Cardiac fibroblast (primary cell): ENCODE measurements around the gene KCTD5.

ENCODE experiments used
- DNase-seq, 2 donors: peaks; one replicate each; pipeline versions ENCODE4 v3.0.0 to v3.0.0-alpha.2; 2010; ENCODE audit warnings: low read depth in 2 of 2
- H3K4me3 ChIP-seq, 2 donors: replicated peaks in 1 of 2; 1 replicate in 1 of 2; 2 replicates in 1 of 2; pipeline ENCODE4 v1.5.1; 2011; ENCODE audit warnings: low read depth in 2 of 2, low read length in 2 of 2, mild to moderate bottlenecking in 2 of 2, moderate library complexity in 1 of 2
- CTCF ChIP-seq: IDR thresholded peaks from one replicate; pipeline ENCODE4 v1.5.1; 2011; ENCODE audit warnings: low read depth, mild to moderate bottlenecking, low read length, inconsistent platforms

The KCTD5 gene

GRCh38 chr16:2740476-2740875, 58.2 kb downstream of the KCTD5 start:
- no peak overlapping the region for H3K4me3 ChIP-seq
- TF ChIP-seq CTCF = no peak
- DNase-seq = no peak

DNA sequence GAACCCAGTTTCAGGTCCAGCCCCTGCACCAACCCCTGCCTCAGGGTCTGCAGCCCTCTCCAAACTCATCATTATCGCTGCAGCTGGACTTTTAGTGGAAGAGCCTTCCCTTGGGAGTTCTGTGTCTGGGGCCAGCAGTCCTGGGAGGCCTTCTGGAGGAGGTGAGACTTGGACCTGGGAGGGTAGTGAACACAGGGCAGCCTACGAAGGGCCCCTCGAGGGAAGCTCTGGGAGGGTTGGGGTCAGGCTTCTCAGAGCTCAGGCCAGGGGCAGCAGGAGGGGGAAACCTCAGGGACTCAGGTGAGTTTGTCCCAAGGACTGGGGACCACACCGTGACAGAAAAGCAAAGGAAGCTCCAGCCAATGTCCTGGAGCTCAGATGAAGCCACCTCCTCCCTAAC, 58.8 kb downstream of the KCTD5 start:
- DNase-seq = no peak
- no peak overlapping the region for H3K4me3 ChIP-seq
- TF ChIP-seq CTCF = no peak

- H3K4me3 ChIP-seq = no peak overlapping the region
- TF ChIP-seq CTCF = no peak
- no peak for DNase-seq
Measured at GRCh38 chr16:2742323-2743006, 60.1 kb downstream of the KCTD5 start.

DNA sequence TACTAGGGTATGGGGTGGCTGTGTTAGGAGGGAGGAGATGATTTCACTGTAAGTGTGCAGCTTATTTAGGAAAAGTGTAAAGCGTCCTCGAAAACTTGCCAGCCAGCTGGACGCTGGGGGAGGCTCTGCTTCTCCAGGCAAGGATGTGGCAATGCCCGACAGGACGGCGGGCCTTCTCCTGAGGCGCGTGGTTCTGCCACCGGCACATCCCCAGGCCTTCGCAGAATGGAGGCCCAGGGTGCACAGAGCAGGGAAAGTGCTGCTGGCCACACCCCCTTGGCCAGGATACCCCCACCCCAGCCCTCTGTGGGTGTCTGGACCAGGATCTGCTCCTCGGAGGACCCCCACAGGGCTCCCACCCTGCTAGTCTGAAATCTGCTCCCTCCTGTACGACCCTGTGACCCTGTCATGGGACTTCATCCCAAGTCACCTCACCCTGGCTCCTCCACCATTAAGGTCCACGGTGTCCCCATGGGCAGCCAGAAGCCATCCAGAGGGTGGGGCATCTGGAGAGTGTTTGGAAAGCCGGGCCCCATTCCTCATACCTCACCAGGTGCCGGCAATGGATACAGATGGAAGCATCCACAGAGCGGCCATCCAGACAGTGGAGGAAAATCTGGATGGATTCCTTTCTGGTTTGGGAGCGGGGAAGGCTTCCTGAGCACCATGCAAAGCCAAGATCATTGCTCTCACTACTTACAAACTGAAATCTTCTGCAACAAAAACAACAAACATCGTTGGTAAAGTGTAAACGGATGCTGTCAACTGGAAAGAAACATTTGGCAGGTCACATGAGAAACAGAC, 60.9 kb downstream of the KCTD5 start:
- no peak for TF ChIP-seq CTCF
- H3K4me3 ChIP-seq = no peak overlapping the region
- no peak for DNase-seq

DNA sequence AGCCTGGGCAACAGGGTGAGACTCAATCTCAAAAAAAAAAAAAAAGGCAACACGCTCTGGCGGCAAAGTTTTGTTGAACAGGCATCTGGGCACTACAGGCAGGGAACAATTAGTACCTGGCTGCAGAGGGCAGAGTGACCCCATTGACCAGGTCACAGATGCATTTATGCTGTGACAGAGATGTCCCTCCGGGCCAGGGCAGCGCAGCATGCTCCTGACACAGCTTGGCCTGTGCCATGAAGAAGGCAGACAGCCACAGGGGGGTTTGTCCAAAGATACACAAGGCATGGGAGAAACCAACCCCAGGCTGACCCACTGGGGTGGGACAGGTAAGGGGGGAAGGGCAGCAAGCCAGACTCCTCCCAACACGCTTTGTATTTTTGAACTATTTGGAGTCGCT, 62.4 kb downstream of the KCTD5 start:
- no peak for DNase-seq

DNA sequence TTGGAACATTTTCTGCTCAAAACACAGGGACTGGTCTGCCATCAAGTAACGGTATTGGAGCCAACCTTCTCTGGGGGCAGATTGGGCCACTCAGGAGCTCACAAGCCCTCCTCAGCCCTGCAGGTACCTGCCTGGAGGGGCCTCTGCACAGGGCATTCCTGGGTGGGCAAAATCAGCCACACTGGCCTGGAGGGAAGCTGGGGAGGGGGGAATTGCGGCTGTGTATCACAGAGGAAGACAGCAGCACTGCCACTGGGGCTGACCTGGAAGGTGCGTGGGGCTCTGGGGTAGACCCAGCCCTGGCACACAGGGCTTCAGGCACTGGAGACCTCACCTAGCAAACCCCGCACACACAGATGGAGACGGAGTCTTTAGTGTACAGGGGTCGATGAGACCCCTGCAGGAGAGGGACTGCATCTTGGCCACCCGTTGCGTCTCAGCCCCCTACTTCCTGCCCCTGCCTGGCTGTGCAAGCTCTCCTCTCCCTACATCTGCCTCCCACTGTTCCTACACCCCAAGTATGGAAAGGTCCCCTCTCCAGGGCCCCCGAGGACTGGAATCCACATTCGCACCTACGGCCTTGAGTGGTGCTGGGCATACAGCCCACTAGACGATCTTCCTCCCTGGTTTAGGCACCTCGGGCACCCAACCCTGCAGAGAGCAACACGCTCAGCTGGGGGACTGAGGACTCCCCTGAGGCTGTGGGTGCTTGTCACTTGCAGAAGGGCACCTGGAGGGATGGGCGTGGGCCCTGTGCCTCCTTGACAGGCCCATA, 63.0 kb downstream of the KCTD5 start:
- no peak for TF ChIP-seq CTCF
- no peak overlapping the region for H3K4me3 ChIP-seq
- DNase-seq = no peak

More for the DNA sequence above, 62.4 kb downstream of the KCTD5 start:
- H3K4me3 ChIP-seq = no peak overlapping the region
- no peak for TF ChIP-seq CTCF
